Brain microvascular endothelial cell (primary cell): ENCODE data around the gene CDK12.
"Not testable (repeated sequence)": the region's sequence is repeated elsewhere in the genome, so short reads cannot be mapped to it uniquely, and the experiment has no call there.

ENCODE experiments used
- DNase-seq: peaks from one replicate; pipeline ENCODE4 v3.0.0-alpha.2; 2020
- H3K27ac ChIP-seq: fragments of 250-450 bp; sonication (Bioruptor Pico); 2 replicates; pipeline ENCODE4 v1.5.1; 2020; ENCODE audit warnings: mild to moderate bottlenecking, moderate library complexity
- H3K27me3 ChIP-seq: fragments of 250-450 bp; sonication (Bioruptor Pico); replicated peaks from 2 replicates; pipeline ENCODE4 v1.5.1; 2020; ENCODE audit warnings: mild to moderate bottlenecking
- H3K36me3 ChIP-seq: fragments of 250-450 bp; sonication (Bioruptor Pico); replicated peaks from 2 replicates; pipeline ENCODE4 v1.5.1; 2020; ENCODE audit warnings: mild to moderate bottlenecking
- H3K4me3 ChIP-seq: 2 replicates; pipeline ENCODE4 v1.5.1; 2011; ENCODE audit warnings: low read depth, mild to moderate bottlenecking, control low read depth, low read length, moderate library complexity
- in situ Hi-C: cut with HindIII; loops from 2 replicates; pipeline ENCODE4 v1.10.0; 2017; ENCODE audit warnings: low sequenced_read_pairs, low pct_ligation_motif_present
- TF ChIP-seq, protein P1 (sequence below): IDR thresholded peaks from 2 replicates; pipeline ENCODE4 v1.5.1; 2011; ENCODE audit warnings: low read depth, mild to moderate bottlenecking, moderate library complexity, low read length, control low read depth, inconsistent platforms; ENCODE audit errors: missing control alignments

Gene CDK12

DNA sequence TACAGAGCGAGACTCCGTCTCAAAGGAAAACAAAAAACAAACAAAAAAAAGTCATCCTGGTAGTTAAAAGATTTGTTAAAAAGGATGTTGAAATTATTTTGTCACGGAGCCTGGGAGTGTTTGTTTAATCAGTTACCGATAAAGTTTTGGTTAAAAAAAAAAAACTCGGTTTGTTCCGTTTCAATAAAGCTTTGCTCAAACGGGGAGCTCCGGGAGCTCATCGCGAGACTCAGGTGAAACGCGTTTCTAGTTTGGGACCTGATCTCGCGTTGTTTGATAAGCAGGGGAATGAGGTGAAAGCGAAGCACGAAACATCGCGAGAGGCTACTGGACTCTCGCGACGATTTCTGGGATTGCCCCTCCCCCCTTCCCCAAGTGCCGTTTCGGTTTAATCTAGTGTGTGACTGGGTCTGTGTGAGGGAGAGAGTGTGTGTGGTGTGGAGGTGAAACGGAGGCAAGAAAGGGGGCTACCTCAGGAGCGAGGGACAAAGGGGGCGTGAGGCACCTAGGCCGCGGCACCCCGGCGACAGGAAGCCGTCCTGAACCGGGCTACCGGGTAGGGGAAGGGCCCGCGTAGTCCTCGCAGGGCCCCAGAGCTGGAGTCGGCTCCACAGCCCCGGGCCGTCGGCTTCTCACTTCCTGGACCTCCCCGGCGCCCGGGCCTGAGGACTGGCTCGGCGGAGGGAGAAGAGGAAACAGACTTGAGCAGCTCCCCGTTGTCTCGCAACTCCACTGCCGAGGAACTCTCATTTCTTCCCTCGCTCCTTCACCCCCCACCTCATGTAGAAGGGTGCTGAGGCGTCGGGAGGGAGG is at the start of gene CDK12:
TSS of gene CDK12 (plus strand) at position 374 of the 813 bp plus-strand sequence. CDS start 586 bp downstream, outside the sequence.
- Histone ChIP-seq H3K36me3 (no peaks in the 10 kb centered on the region), H3K4me3 (peak within 1 kb of the TSS; percentile 97), H3K27ac (peak within 1 kb of the TSS; percentile 96), H3K27me3 (no peaks in the 10 kb centered on the region)
- TF ChIP-seq, protein P1, sequence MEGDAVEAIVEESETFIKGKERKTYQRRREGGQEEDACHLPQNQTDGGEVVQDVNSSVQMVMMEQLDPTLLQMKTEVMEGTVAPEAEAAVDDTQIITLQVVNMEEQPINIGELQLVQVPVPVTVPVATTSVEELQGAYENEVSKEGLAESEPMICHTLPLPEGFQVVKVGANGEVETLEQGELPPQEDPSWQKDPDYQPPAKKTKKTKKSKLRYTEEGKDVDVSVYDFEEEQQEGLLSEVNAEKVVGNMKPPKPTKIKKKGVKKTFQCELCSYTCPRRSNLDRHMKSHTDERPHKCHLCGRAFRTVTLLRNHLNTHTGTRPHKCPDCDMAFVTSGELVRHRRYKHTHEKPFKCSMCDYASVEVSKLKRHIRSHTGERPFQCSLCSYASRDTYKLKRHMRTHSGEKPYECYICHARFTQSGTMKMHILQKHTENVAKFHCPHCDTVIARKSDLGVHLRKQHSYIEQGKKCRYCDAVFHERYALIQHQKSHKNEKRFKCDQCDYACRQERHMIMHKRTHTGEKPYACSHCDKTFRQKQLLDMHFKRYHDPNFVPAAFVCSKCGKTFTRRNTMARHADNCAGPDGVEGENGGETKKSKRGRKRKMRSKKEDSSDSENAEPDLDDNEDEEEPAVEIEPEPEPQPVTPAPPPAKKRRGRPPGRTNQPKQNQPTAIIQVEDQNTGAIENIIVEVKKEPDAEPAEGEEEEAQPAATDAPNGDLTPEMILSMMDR, result no peak
- in situ Hi-C loops, result no loop called here
- DNase-seq, result peak; percentile 99

DNA sequence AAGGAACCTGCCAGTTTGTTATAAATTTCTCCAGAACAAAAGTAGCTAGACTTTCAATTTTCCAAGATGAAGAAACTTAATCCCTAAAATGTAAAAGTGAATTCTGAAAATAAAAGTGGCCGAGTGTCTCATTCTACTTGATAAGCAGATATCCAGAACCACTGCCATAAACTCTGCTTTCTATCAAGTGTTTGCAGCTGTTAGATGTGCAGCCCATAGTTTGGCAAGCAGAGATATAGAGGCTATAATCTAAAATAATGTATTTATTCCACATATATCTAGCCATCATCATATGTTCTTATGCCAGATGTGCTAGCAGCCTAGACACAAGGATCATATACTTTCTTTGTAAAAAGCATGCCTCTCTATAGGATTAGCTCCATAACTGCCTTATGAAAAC is 45.1 kb upstream of the CDK12 start:
- DNase-seq, result no peak
- no peaks in the 10 kb centered on the region for H3K27me3 ChIP-seq
- H3K36me3 ChIP-seq, result peaks cover 57% of the 10 kb centered on the region
- TF ChIP-seq, protein P1, result no peak
- no peak overlapping the region for H3K4me3 ChIP-seq
- H3K27ac ChIP-seq, result no peak overlapping the region
- in situ Hi-C loops, result no loop called here

DNA sequence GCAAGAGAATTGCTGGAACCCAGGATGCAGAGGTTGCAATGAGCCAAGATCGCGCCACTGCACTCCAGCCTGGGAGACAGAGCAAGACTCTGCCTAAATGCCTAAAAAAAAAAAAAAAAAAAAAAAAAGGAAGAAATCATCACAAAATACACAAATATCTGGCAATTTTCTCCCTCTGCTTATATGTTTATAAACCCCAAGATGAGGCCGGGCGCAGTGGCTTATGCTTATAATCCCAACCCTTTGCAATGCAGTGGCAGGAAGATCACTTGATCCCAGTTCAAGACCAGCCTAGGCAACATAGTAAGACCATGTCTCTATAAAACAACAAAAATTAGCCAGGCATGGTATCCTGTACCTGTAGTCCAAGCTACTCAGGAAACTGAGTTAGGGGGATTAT is 31.7 kb upstream of the CDK12 start:
- TF ChIP-seq, protein P1, result no peak
- Histone ChIP-seq H3K27ac (no peak overlapping the region), H3K36me3 (peaks cover 67% of the 10 kb centered on the region), H3K27me3 (no peaks in the 10 kb centered on the region), H3K4me3 (no peak overlapping the region)
- in situ Hi-C loops, result no loop called here
- no peak for DNase-seq

DNA sequence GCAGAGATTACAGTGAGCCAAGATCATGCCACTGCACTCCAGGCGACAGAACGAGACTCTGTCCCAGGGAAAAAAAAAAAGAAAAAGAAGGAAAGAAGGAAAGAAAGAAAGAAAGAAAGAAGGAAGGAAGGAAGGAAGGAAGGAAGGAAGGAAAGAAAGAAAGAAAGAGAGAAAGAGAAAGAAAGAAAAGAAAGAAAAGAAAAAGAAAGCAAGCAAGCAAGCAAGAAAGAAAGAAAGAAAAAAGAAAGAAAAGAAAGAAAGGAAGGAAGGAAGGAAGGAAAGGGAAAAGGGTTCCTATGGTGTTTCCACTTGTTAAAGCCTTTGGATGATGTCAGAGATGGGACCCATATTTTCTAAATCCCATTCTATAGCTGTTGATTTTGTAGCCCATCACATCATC is 21.4 kb upstream of the CDK12 start:
- H3K27me3 ChIP-seq, in situ Hi-C loops, H3K27ac ChIP-seq, DNase-seq, H3K4me3 ChIP-seq: not testable (repeated sequence)
- H3K36me3 ChIP-seq, result peaks cover 62% of the 10 kb centered on the region

DNA sequence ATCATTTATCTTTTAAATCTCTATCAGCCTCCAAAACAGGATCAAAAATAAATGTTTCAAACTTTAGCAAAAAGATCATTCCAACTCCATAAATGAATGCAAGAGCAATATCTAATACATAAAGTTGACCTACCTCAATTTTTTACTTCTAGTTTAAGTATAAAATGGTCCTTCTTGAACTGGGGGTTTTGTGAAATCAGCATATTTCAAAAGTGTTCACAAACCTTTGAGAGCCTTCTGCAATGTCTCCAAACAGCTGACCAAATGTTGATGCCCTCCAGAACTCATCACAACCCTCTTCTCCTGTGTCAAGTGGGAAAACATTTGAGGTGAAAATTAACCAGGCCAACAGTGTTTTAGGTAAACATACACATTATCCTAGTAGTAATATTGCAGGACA is 18.0 kb upstream of the CDK12 start:
- TF ChIP-seq, protein P1, result no peak
- no peak for DNase-seq
- Histone ChIP-seq H3K4me3 (no peak overlapping the region), H3K27ac (no peak overlapping the region), H3K36me3 (peaks cover 54% of the 10 kb centered on the region), H3K27me3 (no peaks in the 10 kb centered on the region)
- in situ Hi-C loops, result no loop called here

DNA sequence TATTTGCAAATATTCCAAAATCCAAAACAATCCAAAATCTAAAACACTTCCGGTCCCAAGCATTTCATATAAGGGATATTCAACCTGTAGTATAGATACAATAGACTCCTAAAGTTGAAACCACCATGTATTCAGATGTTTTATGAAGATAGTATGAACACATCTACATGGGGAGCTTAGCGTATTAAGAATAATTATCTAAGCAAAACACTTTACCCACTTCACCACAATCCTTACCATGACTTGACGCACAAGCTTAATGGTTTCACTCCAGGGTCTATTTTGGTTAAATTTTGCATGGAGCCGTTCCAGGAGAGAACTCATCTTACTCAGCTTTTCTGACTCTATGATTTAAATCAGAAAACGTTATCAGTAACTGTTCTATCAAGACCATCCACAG is 13.7 kb upstream of the CDK12 start:
- in situ Hi-C loops, result no loop called here
- Histone ChIP-seq H3K27me3 (no peaks in the 10 kb centered on the region), H3K4me3 (no peak overlapping the region), H3K27ac (no peak overlapping the region), H3K36me3 (peaks cover 23% of the 10 kb centered on the region)
- no peak for DNase-seq
- TF ChIP-seq, protein P1, result no peak
